CD4-positive, alpha-beta T cell treated with Interleukin-17A for 1 hour (primary cell): ENCODE results near the gene GGA3.
"Not testable (repeated sequence)": the region's sequence is repeated elsewhere in the genome, so short reads cannot be mapped to it uniquely, and the experiment has no call there.

Source experiments
- DNase-seq: peaks from one replicate; pipeline ENCODE4 v3.0.0-alpha.2; 2020

The GGA3 gene

DNA sequence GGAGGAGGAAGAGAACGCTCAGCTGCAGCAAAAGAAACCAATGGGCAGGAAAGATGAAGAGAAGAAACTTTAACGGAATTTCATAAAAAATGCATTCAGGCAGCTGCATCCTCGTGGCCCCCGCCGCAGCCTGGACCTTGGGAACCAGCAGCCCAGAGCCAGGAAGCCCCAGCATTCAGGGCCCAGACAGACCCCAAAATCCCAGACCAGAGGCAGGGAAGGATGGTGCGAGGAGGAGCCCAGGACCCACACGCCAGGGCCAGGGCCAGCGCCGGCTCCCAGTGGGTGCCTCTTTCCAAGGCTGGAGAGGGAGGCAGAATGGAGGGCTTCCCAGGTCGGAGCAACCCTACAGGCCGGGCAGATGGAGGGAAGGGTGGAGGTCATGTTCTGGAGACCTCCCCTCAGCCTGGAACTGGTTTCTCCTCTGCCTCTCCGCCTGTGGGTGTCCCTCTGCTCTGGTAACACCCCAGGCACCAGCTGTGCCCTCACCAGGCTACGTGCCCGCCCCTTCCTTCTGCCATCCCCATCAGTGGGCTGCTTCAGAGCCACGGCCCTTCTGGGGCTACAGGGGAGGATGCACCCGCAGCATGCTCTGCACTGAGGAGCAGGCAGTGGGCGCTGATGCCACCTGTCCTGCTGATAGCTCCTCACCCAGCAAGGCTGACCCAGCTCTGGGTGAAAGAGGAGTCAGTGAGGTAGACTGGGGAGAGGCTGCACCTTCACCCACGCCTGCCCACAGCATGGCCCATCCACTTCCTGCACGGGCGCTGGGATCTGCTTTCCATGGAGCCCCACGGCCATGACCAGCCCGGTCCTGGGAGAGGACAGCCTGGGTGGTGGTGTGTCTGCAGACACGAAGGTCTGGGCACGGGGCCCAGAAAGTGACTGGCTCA is 10.8 kb upstream of the GGA3 start:
- DNase-seq: no peak

DNA sequence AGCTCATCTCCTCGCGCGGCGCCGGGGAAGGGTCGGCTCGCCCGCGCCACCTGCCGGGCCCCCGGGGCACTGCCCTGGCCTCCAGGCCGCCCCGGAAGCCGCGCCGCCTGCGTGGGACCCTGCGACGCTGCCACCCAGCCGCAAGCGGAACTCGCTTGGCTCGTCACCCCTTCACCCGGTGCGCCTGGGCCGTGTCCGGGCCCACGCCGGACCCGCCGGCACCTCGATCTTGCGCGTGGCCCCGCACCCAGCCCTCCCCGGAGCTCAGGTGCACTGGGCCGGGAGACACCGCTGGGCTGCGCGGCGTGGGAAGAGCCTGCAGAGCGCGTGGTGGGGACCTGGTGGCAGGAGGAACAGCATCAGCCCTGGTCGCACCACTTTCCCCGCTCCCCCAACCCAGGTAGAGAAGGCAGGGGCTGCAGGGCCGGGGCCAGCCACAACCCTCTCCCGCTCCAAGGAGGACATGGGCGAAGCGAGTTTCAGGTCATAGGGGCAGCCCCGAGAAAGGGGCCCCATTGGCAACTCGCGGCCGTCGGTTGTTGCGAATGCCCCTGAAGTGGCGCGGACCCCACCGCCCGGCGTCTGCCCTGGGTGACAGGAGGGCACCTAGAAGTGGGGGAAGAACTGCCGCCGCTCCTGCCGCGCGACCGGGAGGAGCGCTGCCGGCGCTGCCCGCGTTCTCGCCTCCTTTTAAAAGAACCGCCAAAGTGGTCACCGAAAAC is 10.0 kb upstream of the GGA3 start:
- DNase-seq: peak; percentile 88

DNA sequence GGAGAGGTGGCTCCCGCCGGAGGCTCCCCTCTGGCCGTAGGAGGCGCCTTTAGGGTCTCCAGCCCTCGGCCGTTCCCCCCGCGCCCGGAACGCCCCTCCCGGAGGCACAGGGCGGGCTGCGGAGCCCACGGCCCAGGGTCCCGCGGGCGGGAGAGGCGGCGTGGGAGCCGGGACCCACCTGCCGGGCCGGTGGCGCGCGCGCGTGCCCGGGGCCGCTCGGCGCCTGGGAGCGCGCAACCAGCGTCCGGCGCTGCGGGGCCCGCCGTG is 9.5 kb upstream of the GGA3 start, which contains the start of gene MIF4GD:
TSS of gene MIF4GD (minus strand) at position 266 of the 267 bp plus-strand sequence. CDS start 1,036 bp downstream, outside the sequence.
- no peak for DNase-seq

DNA sequence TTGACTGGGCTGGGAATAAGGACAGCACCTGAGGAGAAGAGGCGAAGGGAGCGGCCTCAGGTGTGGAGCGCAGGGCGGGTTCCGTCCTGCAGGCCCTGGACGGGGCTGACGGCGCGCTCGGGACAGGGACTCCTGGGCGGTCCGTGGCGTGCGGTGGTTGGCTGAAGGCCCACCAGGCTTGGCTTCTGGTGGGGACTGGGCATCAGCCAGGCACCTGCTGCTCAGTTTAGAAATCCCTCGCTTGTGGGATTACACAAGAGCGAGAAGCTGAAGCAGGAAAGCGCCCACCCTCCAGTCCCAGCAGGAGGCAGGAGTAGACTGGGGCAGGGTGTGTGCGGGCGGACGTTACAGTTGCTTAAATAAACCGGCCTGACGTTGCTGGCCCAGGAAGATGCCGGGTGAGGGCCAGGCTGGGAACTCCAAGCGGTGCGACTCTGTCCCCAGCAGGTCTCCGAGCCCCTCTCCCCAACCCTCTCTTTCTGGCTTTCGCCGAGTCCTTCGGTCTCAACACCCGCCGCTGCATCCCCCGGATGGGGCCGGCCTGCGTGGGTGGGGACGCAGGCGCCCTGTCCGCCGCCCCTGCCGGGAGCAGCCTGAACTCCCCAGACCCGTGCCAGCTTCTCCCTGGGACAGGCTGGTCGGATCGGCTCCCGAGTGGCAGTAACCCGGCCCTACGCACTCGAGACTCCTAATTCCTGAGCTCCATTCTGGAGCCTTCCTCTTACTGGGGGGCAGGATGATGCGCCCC is 9.0 kb upstream of the GGA3 start:
- peak; percentile 56 for DNase-seq

DNA sequence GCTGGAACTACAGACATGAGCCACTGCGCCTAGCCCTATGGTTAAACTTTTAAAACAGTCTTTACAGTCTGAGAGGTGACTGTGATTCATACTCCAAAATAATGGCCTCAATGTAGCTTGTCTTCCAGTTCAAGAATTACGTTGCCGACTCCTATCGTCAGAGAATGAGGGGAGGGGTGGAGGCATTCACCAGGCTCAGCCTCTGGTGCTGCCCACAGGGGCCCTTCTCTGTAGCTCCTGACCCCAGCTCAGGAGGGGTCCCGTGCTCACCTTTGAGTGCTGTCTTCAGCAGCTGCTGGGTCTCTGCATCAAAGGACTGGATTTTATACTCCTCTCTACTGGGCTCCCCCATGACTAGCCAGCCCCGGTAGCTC is 8.4 kb upstream of the GGA3 start:
- no peak for DNase-seq

DNA sequence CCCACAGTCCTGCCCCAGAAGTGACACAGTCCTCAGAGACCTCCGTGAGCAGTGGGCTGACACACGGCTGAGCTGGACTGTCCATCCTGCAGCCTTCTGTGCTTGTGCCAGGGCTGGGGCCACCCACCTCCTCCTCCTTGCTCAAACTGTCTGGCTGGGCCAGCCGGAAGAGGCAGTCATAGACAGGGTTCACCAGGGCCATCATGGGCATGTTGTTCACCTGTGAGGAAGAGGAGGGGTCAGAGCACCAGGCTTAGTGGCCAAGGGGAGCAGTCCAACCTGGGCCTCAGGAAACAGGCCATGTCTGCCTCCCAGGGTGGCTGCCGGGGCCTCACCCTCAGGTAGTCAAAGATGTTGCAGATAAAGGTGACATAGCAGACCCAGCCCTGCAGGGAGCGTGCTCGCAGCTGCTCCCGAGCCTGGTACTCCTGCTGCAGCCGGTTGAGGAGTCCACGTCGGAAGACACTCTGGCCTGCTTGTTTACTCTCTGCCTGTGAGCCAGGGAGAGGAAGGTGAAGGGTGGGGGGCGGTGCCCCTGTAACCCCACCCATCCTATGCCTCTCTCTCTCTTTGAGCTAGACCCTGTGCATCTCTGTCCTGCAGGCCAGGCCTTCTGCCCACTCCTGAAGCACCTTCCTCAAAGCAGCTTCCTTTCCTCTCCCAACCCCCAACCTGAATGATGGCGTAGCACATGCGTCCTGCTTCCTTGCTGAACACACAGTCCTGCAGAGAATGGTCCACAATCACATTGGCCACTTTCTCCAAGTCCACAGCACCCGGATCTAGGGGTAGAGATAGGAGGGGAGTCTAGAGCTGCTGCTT is 6.2 kb upstream of the GGA3 start:
- DNase-seq: no peak

DNA sequence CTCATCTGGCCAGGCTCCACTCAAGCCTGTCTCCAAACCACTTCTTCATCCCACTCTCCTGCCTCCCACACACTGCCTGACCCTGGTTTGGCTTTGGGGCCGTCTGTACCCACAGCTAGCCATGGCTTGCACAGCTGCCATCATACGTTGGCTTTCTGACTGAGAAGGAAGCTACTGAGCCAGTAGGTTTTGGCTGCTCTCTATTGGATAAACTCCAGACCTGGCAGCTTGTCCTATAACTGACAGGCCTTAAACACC is 5.7 kb upstream of the GGA3 start:
- DNase-seq: no peak

DNA sequence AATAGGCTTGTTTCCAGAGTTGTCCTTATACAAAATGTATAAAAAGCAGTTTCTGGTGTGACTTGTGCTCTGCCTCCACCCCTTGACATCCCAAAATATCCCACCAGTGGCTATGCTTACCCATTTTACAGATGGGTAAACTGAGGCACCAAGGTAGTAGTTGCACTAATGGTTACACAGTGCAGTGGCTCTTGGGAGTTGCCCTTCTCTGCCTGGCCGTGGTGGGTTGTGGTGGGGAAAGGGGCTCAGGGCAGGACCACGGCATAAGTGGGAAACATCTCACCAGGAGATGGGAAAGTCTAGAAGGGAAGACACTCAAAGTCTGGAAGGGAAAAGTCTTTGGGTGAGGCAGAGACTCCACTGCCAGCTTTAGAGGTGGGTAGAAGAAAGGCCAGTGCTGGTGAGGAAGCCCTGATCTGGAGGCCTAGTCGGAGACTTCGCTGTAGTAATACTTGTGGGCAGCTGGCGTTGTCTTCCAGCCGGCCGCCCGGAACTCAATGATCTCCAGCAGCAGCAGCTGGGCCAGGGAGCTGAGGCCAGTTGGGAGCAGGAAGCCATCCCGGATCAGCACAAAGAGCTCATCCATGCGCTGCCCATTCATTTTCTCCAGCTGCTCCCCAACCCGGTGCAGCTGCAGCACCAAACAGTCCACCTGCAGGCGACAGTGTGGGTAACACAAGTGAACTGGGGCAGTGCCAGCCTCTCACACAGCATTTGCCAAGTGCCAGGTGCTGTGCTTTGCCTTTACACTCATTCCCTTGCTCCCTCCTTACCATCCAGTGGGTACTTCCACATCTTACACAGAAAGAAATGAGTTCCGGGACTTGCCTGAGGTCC is 5.1 kb upstream of the GGA3 start:
- DNase-seq: no peak

DNA sequence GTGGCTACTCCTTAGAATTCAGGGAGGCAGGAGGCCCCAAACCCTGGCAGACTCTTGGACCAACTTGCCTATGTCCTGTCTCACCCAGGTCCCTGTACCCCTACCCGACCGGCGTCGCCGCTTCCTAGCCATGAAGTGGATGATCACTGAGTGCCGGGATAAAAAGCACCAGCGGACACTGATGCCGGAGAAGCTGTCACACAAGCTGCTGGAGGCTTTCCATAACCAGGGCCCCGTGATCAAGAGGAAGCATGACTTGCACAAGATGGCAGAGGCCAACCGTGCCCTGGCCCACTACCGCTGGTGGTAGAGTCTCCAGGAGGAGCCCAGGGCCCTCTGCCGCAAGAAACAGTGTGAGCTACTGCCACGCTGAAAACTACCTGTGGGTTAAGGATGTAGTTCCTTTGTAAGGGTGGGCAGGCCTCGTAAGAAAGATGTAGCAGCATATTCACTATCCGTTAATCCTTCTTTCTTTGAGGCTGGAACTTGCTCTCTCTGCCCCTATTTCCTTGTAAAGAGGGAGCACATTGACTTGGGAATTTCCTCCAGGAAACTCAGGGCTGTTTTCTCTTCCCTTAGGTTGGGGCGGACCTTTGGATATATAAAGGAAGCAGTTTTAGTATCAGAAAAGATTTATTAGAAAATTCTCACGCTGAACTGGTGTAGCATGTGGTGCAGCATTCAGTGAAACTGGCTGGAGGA is 4.4 kb upstream of the GGA3 start:
- no peak for DNase-seq

DNA sequence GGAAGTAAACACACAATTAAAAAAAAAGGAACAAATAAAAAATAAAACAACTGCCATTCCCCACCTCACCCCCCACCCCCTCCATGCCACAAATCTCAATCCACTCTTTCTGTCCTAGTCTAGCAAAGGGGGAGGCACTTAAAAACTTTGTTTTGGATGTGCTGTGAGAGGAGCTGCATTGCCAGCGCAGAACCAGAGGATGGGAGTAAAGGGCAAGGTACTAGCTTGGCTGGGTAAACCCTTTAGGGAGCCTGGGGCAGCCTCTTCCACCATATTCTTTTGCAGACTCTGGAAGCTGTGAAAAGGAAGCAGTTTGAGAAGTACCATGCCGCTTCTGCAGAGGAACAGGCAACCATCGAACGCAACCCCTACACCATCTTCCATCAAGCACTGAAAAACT is 1.6 kb upstream of the GGA3 start:
- DNase-seq: no peak

DNA sequence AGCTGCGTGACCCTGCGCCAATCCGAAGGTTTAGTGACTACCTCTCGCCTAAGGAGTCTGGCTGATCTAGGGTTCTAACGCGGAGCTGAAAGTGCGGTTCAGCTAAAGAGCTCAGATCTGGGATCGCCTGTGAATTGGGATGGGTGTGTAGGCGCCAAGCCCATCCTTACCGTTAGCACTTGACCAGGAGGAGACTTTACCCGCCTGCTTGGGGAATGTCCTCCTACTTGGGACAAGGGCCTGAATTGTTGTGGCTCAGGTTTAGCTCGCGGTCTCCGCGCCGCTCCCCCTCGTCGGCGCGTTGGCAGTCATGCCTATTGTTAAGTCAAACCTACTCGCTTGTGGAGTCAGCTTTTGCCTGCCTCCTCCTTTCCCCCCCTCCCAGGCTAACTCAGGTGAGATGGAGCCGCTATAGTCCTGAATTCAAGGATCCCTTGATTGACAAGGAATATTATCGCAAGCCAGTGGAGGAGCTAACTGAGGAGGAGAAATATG is 753 bp upstream of the GGA3 start:
- DNase-seq: no peak

DNA sequence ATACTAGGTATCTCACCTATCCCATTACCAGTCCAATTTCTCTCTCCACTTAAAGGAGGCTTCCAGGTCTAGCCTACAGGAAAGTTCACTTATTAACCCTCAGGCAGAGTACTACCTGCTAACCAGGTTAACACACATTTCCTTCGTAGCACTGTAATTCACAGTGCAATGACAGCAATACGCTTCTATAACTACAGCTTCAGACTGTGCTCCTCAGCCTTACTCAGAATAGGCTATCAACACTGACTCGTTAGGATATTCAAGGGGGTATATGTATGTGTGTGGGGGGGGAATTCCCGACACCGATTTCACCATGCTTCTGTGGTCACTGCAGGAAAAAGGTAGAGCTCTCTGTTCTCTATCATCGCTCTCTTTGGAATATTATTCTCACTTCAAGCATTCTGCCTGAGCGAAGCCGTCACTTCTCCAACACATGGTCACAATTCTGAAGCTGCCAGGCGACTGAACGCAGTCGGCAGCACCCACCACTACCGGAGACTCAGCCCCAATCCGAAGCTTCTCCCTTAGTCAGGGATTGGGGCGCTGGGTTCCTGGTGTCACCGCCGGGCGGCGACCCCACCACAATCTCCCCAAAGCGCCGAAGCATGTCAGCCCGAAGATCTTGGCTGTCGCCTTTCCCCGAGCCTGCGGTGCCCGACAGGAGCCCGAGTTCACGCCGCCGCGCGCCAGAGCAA is 618 bp downstream of the GGA3 start:
- peak; percentile 69 for DNase-seq

DNA sequence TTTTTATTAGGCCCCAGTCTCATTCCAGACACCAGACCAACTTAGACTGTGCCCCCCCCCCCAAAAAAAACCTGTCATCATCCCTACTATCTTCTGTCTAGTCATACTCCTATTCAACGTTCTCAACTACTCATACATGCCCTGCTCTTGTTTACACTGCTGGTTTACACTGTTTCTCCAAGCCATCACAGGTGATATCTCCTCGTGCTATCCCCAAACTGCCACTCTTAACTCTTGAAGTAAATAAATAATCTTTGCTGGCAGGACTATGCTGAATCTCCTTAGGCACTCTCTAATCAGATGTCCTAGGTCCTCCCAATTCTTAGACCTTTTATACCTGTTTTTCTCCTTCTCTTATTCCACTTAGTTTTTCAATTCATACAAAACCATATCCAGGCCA is 4.2 kb downstream of the GGA3 start:
- not testable (repeated sequence) for DNase-seq

DNA sequence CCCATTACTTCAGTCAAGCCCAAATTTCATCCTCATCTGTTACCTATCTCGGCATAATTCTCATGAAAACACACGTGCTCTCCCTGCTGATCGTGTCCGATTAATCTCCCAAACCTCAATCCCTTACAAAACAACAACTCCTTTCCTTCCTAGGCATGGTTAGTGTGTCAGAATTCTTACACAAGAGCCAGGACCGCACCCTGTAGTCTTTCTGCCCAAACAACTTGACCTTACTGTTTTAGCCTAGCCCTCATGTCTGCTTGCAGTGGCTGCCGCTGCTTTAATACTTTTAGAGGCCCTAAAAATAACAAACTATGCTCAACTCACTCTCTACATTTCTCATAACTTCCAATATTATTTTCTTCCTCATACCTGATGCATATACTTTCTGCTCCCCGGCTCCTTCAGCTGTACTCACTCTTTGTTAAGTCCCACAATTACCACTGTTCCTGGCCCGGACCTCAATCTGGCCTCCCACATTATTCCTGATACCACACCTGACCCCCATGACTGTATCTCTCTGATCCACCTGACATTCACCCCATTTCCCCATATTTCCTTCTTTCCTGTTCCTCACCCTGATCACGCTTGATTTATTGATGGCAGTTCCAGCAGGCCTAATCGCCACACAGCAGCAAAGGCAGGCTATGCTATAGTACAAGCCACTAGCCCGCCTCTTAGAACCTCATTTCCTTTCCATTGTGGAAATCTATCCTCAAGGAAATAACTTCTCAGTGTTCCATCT is 5.3 kb downstream of the GGA3 start:
- DNase-seq: not testable (repeated sequence)

DNA sequence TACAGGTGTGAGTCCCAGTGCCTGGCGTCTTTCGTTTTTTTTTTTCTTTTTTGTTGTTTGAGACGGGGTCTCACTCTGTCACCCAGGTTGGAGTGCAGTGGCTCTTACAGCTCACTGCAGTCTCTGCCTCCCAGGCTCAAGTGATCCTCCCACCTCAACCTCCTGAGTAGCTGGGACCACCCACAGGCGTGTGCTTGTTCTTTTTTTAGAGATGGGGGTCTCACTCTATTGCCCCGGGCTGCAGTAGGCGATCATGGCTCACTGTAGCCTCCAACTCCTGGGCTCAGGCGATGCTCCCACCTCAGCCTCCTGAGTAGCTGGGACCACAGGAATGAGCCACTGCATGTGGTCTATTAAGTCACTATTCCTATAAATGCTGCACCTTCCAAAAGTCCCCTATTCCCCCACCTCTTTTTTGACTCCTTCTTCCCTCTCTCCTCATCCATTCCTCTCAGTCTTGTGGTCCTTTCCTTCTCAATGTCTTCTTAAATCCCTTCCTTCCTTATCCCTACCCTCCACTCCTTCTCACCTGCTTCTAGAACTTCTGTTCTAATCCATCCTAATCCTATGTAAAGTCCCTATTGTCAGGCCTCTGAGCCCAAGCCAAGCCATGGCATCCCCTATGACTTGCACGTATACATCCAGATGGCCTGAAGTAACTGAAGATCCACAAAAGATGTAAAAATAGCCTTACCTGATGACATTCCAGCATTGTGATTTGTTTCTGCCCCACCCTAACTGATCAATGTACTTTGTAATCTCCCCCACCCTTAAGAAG is 9.2 kb downstream of the GGA3 start:
- DNase-seq: no peak

DNA sequence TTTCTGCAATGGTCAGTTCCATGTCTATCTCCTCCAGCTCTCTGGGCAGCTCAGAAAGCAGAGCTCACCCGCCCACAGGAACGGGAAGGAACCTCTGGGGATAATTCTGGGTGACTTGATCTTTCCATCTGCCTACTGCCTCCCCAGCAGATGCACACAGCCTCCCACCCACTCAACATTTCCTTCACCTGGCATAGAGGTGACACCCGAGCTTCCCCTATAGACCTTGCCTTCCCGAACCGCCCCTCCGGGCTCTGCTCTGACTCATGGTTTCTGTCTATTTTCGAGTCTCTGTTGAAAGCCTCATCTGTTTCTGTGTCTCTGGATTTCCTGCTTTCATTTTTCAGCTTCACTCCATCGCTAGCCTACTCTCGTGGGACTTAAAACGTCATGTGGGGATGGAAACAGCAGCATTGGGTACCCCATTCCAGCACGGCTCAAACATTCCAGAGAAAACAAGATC is 11.4 kb downstream of the GGA3 start:
- peak; percentile 59 for DNase-seq

DNA sequence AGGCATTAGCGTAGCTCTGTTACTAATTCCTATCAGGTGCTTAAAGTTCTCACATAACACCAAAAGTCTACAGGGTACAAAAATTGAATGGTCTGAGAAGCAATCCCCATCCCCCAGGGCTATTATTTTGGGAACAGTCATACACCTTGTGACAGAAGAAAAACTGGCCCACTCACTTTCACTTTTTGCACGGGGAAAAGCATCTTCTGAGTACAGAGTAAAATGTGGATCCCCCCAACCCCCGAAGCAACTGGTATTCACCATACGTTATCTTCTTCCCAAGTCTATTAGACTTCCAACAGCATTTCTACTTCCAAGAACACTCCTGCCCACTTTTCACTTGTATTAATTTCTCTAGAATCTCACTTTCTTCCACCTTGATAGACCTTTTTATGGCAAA is 11.8 kb downstream of the GGA3 start:
- DNase-seq: no peak

DNA sequence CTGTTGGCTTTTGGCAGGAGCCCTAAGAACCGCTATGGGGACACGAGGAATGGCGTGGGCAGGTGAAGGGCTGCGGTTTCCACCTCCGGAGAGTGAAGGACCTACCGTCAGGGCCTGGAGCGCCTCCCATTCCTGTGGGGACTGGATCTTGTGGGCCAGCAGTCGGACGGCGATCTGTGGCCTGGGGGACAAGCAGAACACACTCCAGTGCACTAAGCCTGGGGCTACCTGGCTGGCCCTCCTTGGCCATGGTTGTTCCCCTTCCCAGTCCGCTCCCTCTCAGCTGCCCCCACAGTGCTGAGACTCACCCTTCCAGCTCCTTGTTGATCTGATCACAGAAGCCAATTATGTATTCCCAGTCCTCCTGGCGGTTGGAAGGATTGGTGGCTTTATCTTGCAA is 15.0 kb downstream of the GGA3 start:
- DNase-seq: no peak

DNA sequence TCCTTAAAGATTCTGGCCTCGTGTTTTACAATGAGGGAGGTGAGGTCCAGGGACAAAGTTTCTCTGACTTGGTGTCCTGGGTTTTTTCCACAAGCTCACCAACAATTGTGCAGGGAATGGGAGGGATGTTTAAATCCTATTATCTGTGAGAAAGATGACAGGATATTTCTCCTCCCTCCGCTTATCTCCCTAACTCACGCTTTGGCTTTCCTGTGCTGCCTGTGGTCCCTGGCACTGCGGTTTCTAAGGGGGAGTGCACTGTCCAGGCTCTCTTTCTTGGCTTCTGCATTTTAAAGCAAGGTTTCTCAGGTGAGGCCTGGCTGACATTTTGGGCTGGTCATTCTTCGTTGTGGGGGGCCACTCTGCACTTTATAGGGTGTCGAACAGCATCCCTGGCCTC is 16.4 kb downstream of the GGA3 start:
- DNase-seq: no peak
